OCI-LY3 (cell line): ENCODE measurements around the gene SEMA3G.

Experiments
- CTCF ChIP-seq: fragments of 200-600, 300-600 bp; sonication (generic); IDR thresholded peaks from 2 replicates; pipeline ENCODE4 v1.5.1; 2014; ENCODE audit warnings: antibody characterized with exemption, low read length, low read depth
- EZH2phosphoT487 ChIP-seq: fragments of 200-600 bp; shearing (Covaris generic); IDR thresholded peaks from 2 replicates; pipeline ENCODE4 v1.6.1; 2018; ENCODE audit warnings: antibody characterized with exemption, mixed run types, low read depth

GRCh38 chr3:52441091-52441771, 3.7 kb downstream of the SEMA3G start:
- TF ChIP-seq CTCF (no peak), EZH2phosphoT487 (no peak)
